ENCODE data around the gene MED13L.

DNA sequence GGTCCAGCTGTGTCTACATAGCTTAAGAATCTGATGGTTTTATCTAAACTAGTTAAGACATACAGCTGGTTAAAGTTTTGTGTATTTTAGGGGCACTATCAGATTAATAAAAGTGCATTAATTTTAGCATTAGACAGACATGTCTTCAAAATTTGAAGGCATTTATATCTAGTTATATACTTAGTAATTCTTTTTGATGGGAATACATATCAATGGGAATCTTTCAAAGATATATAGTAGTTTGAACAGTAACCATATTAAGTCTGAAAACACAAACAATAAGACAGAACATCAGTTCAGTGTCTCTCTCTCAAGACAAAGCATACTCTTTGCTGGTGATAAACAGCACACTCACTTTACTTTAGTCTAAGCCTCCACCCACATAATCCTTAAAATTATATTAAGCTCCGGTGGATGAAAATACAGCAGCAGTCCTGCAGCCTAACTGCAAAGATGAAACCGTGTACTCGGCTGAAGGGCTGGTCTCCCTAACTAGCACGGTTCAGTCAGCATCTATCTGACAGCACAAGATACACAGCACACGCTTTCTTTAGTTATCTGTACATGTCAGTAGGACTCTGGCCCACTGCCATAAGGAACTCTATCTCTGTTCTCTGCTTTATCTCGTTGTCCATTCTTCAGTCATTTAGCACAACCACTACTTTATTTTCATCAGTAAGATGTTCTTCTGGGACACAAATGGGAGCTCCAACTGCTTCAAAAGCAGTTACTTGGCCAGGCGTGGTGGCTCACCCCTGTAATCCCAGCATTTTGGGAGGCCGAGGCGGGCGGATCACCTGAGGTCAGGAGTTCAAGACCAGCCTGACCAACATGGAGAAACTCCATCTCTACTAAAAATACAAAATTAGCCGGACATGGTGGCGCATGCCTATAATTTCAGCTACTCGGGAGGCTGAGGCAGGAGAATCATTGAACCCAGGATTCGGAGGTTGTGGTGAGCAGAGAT lies 80.5 kb downstream of the MED13L start:
- no peak for TF ChIP-seq CBFB (CRISPR knock-in tag; IDR thresholded peaks at IDR 0.05; ENCODE audit: low read depth)
- no peak for TF ChIP-seq ZNF532 (CRISPR knock-in tag; IDR thresholded peaks at IDR 0.05; ENCODE audit: borderline replicate concordance)
- no peak for TF ChIP-seq NFYB (CRISPR knock-in tag; conservative IDR thresholded peaks at IDR 0.05; ENCODE audit: low read depth)
- TF ChIP-seq TCF7 (CRISPR knock-in tag; IDR thresholded peaks at IDR 0.05; ENCODE audit: low read depth), result no peak

All from WTC11 (cell line).